Peyer's patch (tissue), 4 donors: ENCODE results near the gene CHCHD1. TPM values are rescaled to one million over a fixed set of nuclear protein-coding genes. Genes with fewer than 3 reads are reported as not detected.
"Not testable (repeated sequence)": the region's sequence is repeated elsewhere in the genome, so short reads cannot be mapped to it uniquely, and the experiment has no call there.

Experiments
- DNase-seq, 3 donors: peaks; one replicate each; pipeline ENCODE4 v3.0.0-alpha.2; 2017 to 2019
- H3K27ac ChIP-seq, 4 donors: fragments of 200-600 bp; sonication (generic); one replicate each; pipeline ENCODE4 v1.5.1; 2016 to 2019
- H3K27me3 ChIP-seq, 2 donors: fragments of 200-600 bp; sonication (generic); one replicate each; pipeline ENCODE4 v1.5.1; 2019
- H3K36me3 ChIP-seq, 3 donors: fragments of 200-600 bp; sonication (generic); one replicate each; pipeline ENCODE4 v1.5.1; 2016 to 2019
- H3K4me1 ChIP-seq, 4 donors: fragments of 200-600 bp; sonication (generic); one replicate each; pipeline ENCODE4 v1.5.1; 2016 to 2019
- H3K4me3 ChIP-seq, 4 donors: fragments of 200-600 bp; sonication (generic); 1 replicate in 3 of 4; 2 replicates in 1 of 4; pipeline ENCODE4 v1.5.1; 2016 to 2019; ENCODE audit warnings: mild to moderate bottlenecking in 1 of 4
- H3K9me3 ChIP-seq, 4 donors: fragments of 200-600 bp; sonication (generic); one replicate each; pipeline ENCODE4 v1.5.1; 2016 to 2019; ENCODE audit warnings: mild to moderate bottlenecking in 1 of 4
- CTCF ChIP-seq, 6 experiments: fragments of 450-650 bp in 4 of 6; fragments of 200-600 bp in 2 of 6; sonication (generic) in 1 of 6; IDR thresholded peaks; one replicate each; pipeline ENCODE4 v1.5.1; 2017 to 2019; ENCODE audit warnings: antibody characterized with exemption in 6 of 6, mild to moderate bottlenecking in 3 of 6, moderate library complexity in 1 of 6
- POLR2A ChIP-seq, 2 donors: fragments of 450-650 bp; IDR thresholded peaks; one replicate each; pipeline ENCODE4 v1.5.1; 2017; ENCODE audit warnings: antibody characterized with exemption in 2 of 2, mild to moderate bottlenecking in 2 of 2, moderate library complexity in 2 of 2
- small RNA-seq, 2 donors: library from RNA; depleted of rRNA; stranded (forward); fragments of <200 nt; gene quantifications; one replicate each; pipeline ENCODE3, GENCODE V24; 2016
- total RNA-seq, 4 donors: library from RNA; depleted of rRNA; stranded (reverse); fragments of >200 nt; gene quantifications; one replicate each; pipeline ENCODE4 v1.1.0, GENCODE V29; 2016

CHCHD1 gene
- total RNA-seq, 4 donors from 2014 or later = 9.9 to 36.8 (median 20.9) TPM

- H3K36me3 ChIP-seq = peaks cover 0 to 81% (median 0%) of the 10 kb centered on the region in 3 donors
- no peaks in the 10 kb centered on the region for H3K9me3 ChIP-seq
- H3K4me3 ChIP-seq = no peak overlapping the region
- H3K27ac ChIP-seq = peak overlapping the region in 1 of 4 donors; percentile 40
- H3K4me1 ChIP-seq = peaks cover 0 to 10% (median 0%) of the 10 kb centered on the region in 4 donors
- DNase-seq = peak in 2 of 3 donors; percentile 63 to 79
- no peaks in the 10 kb centered on the region for H3K27me3 ChIP-seq
- TF ChIP-seq CTCF (IDR thresholded peaks at IDR 0.05) (peak in 2 of 6 experiments; percentile 5 to 7), POLR2A (IDR thresholded peaks at IDR 0.05) (no peak)
These were observed 37.8 kb downstream of the CHCHD1 start for GRCh38 chr10:73819513-73820093.

- Histone ChIP-seq H3K36me3 (peaks cover 0 to 77% (median 0%) of the 10 kb centered on the region in 3 donors), H3K4me3 (no peak overlapping the region), H3K4me1 (peaks cover 0 to 10% (median 0%) of the 10 kb centered on the region in 4 donors), H3K9me3 (no peaks in the 10 kb centered on the region), H3K27me3 (no peaks in the 10 kb centered on the region), H3K27ac (no peak overlapping the region)
- no peak for DNase-seq
- TF ChIP-seq POLR2A (IDR thresholded peaks at IDR 0.05) (no peak), CTCF (IDR thresholded peaks at IDR 0.05) (no peak)
These were observed 41.5 kb downstream of the CHCHD1 start for GRCh38 chr10:73823391-73823790.

- H3K27ac ChIP-seq = no peak overlapping the region
- no peak overlapping the region for H3K4me3 ChIP-seq
- H3K27me3 ChIP-seq = no peaks in the 10 kb centered on the region
- peaks cover 0 to 9% (median 0%) of the 10 kb centered on the region in 4 donors for H3K4me1 ChIP-seq
- H3K9me3 ChIP-seq = no peaks in the 10 kb centered on the region
- DNase-seq = no peak
- TF ChIP-seq POLR2A (IDR thresholded peaks at IDR 0.05) (no peak), CTCF (IDR thresholded peaks at IDR 0.05) (no peak)
- peaks cover 0 to 85% (median 0%) of the 10 kb centered on the region in 3 donors for H3K36me3 ChIP-seq
These were observed 42.4 kb downstream of the CHCHD1 start for GRCh38 chr10:73824146-73824725.

GRCh38 chr10:73827346-73828089, 45.7 kb downstream of the CHCHD1 start:
- Histone ChIP-seq H3K4me1 (no peaks in the 10 kb centered on the region), H3K9me3 (no peaks in the 10 kb centered on the region), H3K27me3 (no peaks in the 10 kb centered on the region), H3K36me3 (peaks cover 0 to 79% (median 0%) of the 10 kb centered on the region in 3 donors), H3K27ac (no peak overlapping the region), H3K4me3 (no peak overlapping the region)
- DNase-seq = no peak
- no peak for TF ChIP-seq POLR2A (IDR thresholded peaks at IDR 0.05)

- Histone ChIP-seq H3K9me3 (no peaks in the 10 kb centered on the region), H3K4me3 (no peak overlapping the region), H3K27me3 (no peaks in the 10 kb centered on the region), H3K27ac (no peak overlapping the region), H3K4me1 (no peaks in the 10 kb centered on the region), H3K36me3 (peaks cover 0 to 74% (median 0%) of the 10 kb centered on the region in 3 donors)
- DNase-seq = no peak
- no peak for TF ChIP-seq POLR2A (IDR thresholded peaks at IDR 0.05)
- TF ChIP-seq CTCF (IDR thresholded peaks at IDR 0.05) = no peak
These were observed 46.3 kb downstream of the CHCHD1 start for GRCh38 chr10:73828161-73828560.

- not testable (repeated sequence) for H3K4me1 ChIP-seq, H3K9me3 ChIP-seq, H3K4me3 ChIP-seq, DNase-seq, H3K27me3 ChIP-seq, H3K27ac ChIP-seq
- H3K36me3 ChIP-seq = peaks cover 0 to 65% (median 0%) of the 10 kb centered on the region in 3 donors
These were observed 47.2 kb downstream of the CHCHD1 start for GRCh38 chr10:73829090-73829489.

Small RNAs within 50 kb of the gene (small RNA-seq; reads per million reads assigned to genes)
- gene AC022400.4 (0 reads per million in 2 donors), gene AC022400.9 (0 reads per million in 2 donors), gene ZSWIM8-AS1 (0 reads per million in 2 donors)

Other genes with a start within 250 kb of the CHCHD1 start
- 10 to 100 TPM; 41.0 to 65.1 (median 50.5) TPM for gene USP54, start 190.7 kb upstream of the CHCHD1 start, total RNA-seq
- not detected for gene MYOZ1, start 140.6 kb upstream of the CHCHD1 start, total RNA-seq
- gene SYNPO2L, start 126.0 kb upstream of the CHCHD1 start, total RNA-seq = not detected
- gene AGAP5, start 83.9 kb upstream of the CHCHD1 start, total RNA-seq = 10 to 100 TPM; 11.6 to 23.3 (median 16.1) TPM
- gene SEC24C, start 37.7 kb upstream of the CHCHD1 start, total RNA-seq = 10 to 100 TPM; 48.7 to 81.5 (median 79.9) TPM
- 100 to 1,000 TPM in 3 of 4 donors, 10 to 100 TPM in 1; 87.5 to 345 (median 187) TPM for gene ZSWIM8, start 3.6 kb downstream of the CHCHD1 start, total RNA-seq
- 10 to 100 TPM; 16.5 to 39.1 (median 27.7) TPM for gene NDST2, start 29.6 kb downstream of the CHCHD1 start, total RNA-seq
- 100 to 1,000 TPM in 3 of 4 donors, 10 to 100 TPM in 1; 34.7 to 159 (median 110) TPM for gene CAMK2G, start 92.5 kb downstream of the CHCHD1 start, total RNA-seq
- gene PLAU, start 129.1 kb downstream of the CHCHD1 start, total RNA-seq = 1 to 10 TPM in 3 of 4 donors, under 1 TPM in 1; 0.53 to 6.6 (median 2.7) TPM
- gene VCL, start 216.1 kb downstream of the CHCHD1 start, total RNA-seq = 100 to 1,000 TPM in 1 of 4 donors, 10 to 100 TPM in 3; 36.3 to 103 (median 61.4) TPM